H9 (cell line): ENCODE data around the gene TMEM115. TPM values are rescaled to one million over a fixed set of nuclear protein-coding genes. Genes with fewer than 3 reads are reported as not detected.

Experiments
- DNase-seq: peaks from one replicate; pipeline ENCODE4 v3.0.0-alpha.2; 2017
- H2AFZ ChIP-seq: one replicate; pipeline ENCODE4 v1.6.1; 2013; ENCODE audit warnings: mild to moderate bottlenecking, low read length, control low read depth, moderate library complexity
- H2AK5ac ChIP-seq: 2 replicates; pipeline ENCODE4 v1.6.1; 2013; ENCODE audit warnings: low read length, control low read depth, mixed read lengths; ENCODE audit not compliant: insufficient read length
- H2BK120ac ChIP-seq: one replicate; pipeline ENCODE4 v1.6.1; 2013; ENCODE audit warnings: low read depth, mild to moderate bottlenecking, low read length, control low read depth, inconsistent platforms; ENCODE audit not compliant: poor library complexity, severe bottlenecking
- H2BK12ac ChIP-seq: 2 replicates; pipeline ENCODE4 v1.6.1; 2013; ENCODE audit warnings: low read length, control low read depth, mixed read lengths, low read depth; ENCODE audit not compliant: insufficient read length
- H2BK15ac ChIP-seq: 2 replicates; pipeline ENCODE4 v1.6.1; 2013; ENCODE audit warnings: low read depth, low read length, control low read depth
- H2BK20ac ChIP-seq: one replicate; pipeline ENCODE4 v1.6.1; 2013; ENCODE audit warnings: low read depth, mild to moderate bottlenecking, low read length, control low read depth, inconsistent platforms; ENCODE audit not compliant: poor library complexity, severe bottlenecking
- H2BK5ac ChIP-seq: 2 replicates; pipeline ENCODE4 v1.6.1; 2013; ENCODE audit warnings: low read length, control low read depth, mixed read lengths; ENCODE audit not compliant: insufficient read length
- H3K14ac ChIP-seq: 2 replicates; pipeline ENCODE4 v1.6.1; 2013; ENCODE audit warnings: low read length, control low read depth; ENCODE audit not compliant: insufficient read depth
- H3K18ac ChIP-seq: 2 replicates; pipeline ENCODE4 v1.6.1; 2013; ENCODE audit warnings: low read depth, mild to moderate bottlenecking, mixed read lengths, low read length, control low read depth; ENCODE audit not compliant: insufficient read length
- H3K23ac ChIP-seq: 2 replicates; pipeline ENCODE4 v1.6.1; 2013; ENCODE audit warnings: low read length, control low read depth, mixed read lengths, low read depth; ENCODE audit not compliant: insufficient read length
- H3K23me2 ChIP-seq: 2 replicates; pipeline ENCODE4 v1.6.1; 2013; ENCODE audit warnings: low read depth, mild to moderate bottlenecking, mixed read lengths, low read length, control low read depth; ENCODE audit not compliant: insufficient read length, poor library complexity, severe bottlenecking
- H3K27ac ChIP-seq: 2 replicates; pipeline ENCODE4 v1.5.1; 2013; ENCODE audit warnings: low read length, control low read depth, mixed read lengths, low read depth; ENCODE audit not compliant: insufficient read length
- H3K27me3 ChIP-seq: 2 replicates; pipeline ENCODE4 v1.6.1; 2013; ENCODE audit warnings: low read length, control low read depth, inconsistent platforms; ENCODE audit not compliant: insufficient read depth
- H3K4ac ChIP-seq: 2 replicates; pipeline ENCODE4 v1.6.1; 2013; ENCODE audit warnings: low read depth, mild to moderate bottlenecking, control low read depth, inconsistent platforms, low read length, moderate library complexity
- H3K4me1 ChIP-seq: 2 replicates; pipeline ENCODE4 v1.6.1; 2013; ENCODE audit warnings: low read length, control low read depth, inconsistent platforms; ENCODE audit not compliant: insufficient read depth
- H3K4me2 ChIP-seq: 2 replicates; pipeline ENCODE4 v1.6.1; 2013; ENCODE audit warnings: low read length, control low read depth, mixed read lengths; ENCODE audit not compliant: insufficient read length, insufficient read depth
- H3K56ac ChIP-seq: 2 replicates; pipeline ENCODE4 v1.6.1; 2013; ENCODE audit warnings: low read depth, mild to moderate bottlenecking, mixed read lengths, low read length, control low read depth; ENCODE audit not compliant: insufficient read length
- H3K79me1 ChIP-seq: 2 replicates; pipeline ENCODE4 v1.6.1; 2013; ENCODE audit warnings: low read depth, mild to moderate bottlenecking, moderate library complexity, low read length, control low read depth, inconsistent platforms; ENCODE audit not compliant: insufficient read depth, poor library complexity, severe bottlenecking
- H3K79me2 ChIP-seq: 2 replicates; pipeline ENCODE4 v1.6.1; 2013; ENCODE audit warnings: low read length, control low read depth, inconsistent platforms; ENCODE audit not compliant: insufficient read depth
- H3K9ac ChIP-seq: 2 replicates; pipeline ENCODE4 v1.6.1; 2013; ENCODE audit warnings: low read length, control low read depth, mixed read lengths; ENCODE audit not compliant: insufficient read length; ENCODE audit errors: extremely low read depth
- H3K9me3 ChIP-seq: one replicate; pipeline ENCODE4 v1.6.1; 2013; ENCODE audit warnings: low read depth, low read length, inconsistent platforms; ENCODE audit not compliant: control insufficient read depth
- H3T11ph ChIP-seq: one replicate; pipeline ENCODE4 v1.6.1; 2013; ENCODE audit warnings: mild to moderate bottlenecking, low read length, control low read depth, inconsistent platforms
- H4K20me1 ChIP-seq: one replicate; pipeline ENCODE4 v1.6.1; 2013; ENCODE audit not compliant: control insufficient read depth, insufficient read length, insufficient read depth
- H4K5ac ChIP-seq: 2 replicates; pipeline ENCODE4 v1.6.1; 2013; ENCODE audit warnings: low read depth, mild to moderate bottlenecking, mixed read lengths, low read length, control low read depth; ENCODE audit not compliant: insufficient read length
- H4K8ac ChIP-seq: replicated peaks from 2 replicates; pipeline ENCODE4 v1.6.1; 2013; ENCODE audit warnings: low read length, control low read depth, mixed read lengths, low read depth; ENCODE audit not compliant: insufficient read length
- H4K91ac ChIP-seq: 2 replicates; pipeline ENCODE4 v1.6.1; 2013; ENCODE audit warnings: low read depth, mild to moderate bottlenecking, moderate library complexity, mixed read lengths, low read length, control low read depth; ENCODE audit not compliant: insufficient read length
- H3K27ac Mint-ChIP-seq, 3 experiments: 2 replicates in 2 of 3; 3 replicates in 1 of 3; pipeline ENCODE4 v1.8.0; 2020 to 2021; ENCODE audit warnings: mixed read lengths in 3 of 3, mild to moderate bottlenecking in 1 of 3, moderate library complexity in 1 of 3
- H3K27me3 Mint-ChIP-seq: 2 replicates; pipeline ENCODE4 v1.8.0; 2021; ENCODE audit warnings: low read depth, mild to moderate bottlenecking, moderate library complexity, mixed read lengths
- H3K36me3 Mint-ChIP-seq, 3 experiments: 2 replicates in 2 of 3; 3 replicates in 1 of 3; pipeline ENCODE4 v1.8.0; 2020 to 2021; ENCODE audit warnings: low read depth in 3 of 3, mixed read lengths in 3 of 3; ENCODE audit not compliant: insufficient read depth in 1 of 3
- H3K4me1 Mint-ChIP-seq, 2 experiments: 2 replicates each; pipeline ENCODE4 v1.8.0; 2020; ENCODE audit warnings: mixed read lengths in 2 of 2
- H3K4me3 Mint-ChIP-seq, 2 experiments: 2 replicates in 1 of 2; 3 replicates in 1 of 2; pipeline ENCODE4 v1.8.0; 2020 to 2021; ENCODE audit warnings: mild to moderate bottlenecking in 2 of 2, mixed read lengths in 2 of 2, moderate library complexity in 1 of 2
- H3K9me3 Mint-ChIP-seq, 2 experiments: 2 replicates in 1 of 2; 3 replicates in 1 of 2; pipeline ENCODE4 v1.8.0; 2020; ENCODE audit warnings: mild to moderate bottlenecking in 2 of 2, mixed read lengths in 2 of 2, moderate library complexity in 1 of 2
- WGBS: extraction: QIAGEN DNeasy Blood & Tissue Kit; methylation state at CpG from one replicate; pipeline ENCODE4 v1.1.7; 2013; ENCODE audit warnings: missing lambda C conversion rate, low lambda C conversion rate, mixed read lengths; ENCODE audit not compliant: insufficient read length; ENCODE audit errors: extremely low coverage; 5-methylcytosine and 5-hydroxymethylcytosine counted together
- total RNA-seq: library from RNA; stranded (reverse); gene quantifications from 2 replicates; pipeline ENCODE4 v1.2.1, GENCODE V29; 2021
- TF ChIP-seq, protein P1 (sequence below): fragments of 200-600 bp; sonication (generic); conservative IDR thresholded peaks from 3 replicates; pipeline ENCODE4 v1.8.0; 2021; ENCODE audit warnings: antibody characterized with exemption, mild to moderate bottlenecking

The TMEM115 gene
- total RNA-seq, 1 experiment from 2014 or later = 32.3 TPM

- H2BK15ac ChIP-seq = no peak overlapping the region
- Mint-ChIP-seq H3K36me3 (peaks cover 16 to 32% (median 30%) of the 10 kb centered on the region in 3 experiments; a peak in 6 of 7 replicates), H3K4me3 (no peak overlapping the region), H3K4me1 (peaks cover 28% of the 10 kb centered on the region in 2 experiments), H3K9me3 (no peaks in the 10 kb centered on the region), H3K27me3 (no peaks in the 10 kb centered on the region), H3K27ac (peak overlapping the region in 1 of 3 experiments; percentile 27; a peak in 1 of 7 replicates)
- no peak overlapping the region for H4K5ac ChIP-seq
- H3K27ac ChIP-seq = no peak overlapping the region
- no peak overlapping the region for H2AFZ ChIP-seq
- H3K9me3 ChIP-seq = no peaks in the 10 kb centered on the region
- peaks cover 10% of the 10 kb centered on the region for H3K23me2 ChIP-seq
- no CpG with 5 or more reads among the region's 2 CpGs for WGBS
- no peak overlapping the region for H2BK120ac ChIP-seq
- H3K4me2 ChIP-seq = no peak overlapping the region
- TF ChIP-seq, protein P1, sequence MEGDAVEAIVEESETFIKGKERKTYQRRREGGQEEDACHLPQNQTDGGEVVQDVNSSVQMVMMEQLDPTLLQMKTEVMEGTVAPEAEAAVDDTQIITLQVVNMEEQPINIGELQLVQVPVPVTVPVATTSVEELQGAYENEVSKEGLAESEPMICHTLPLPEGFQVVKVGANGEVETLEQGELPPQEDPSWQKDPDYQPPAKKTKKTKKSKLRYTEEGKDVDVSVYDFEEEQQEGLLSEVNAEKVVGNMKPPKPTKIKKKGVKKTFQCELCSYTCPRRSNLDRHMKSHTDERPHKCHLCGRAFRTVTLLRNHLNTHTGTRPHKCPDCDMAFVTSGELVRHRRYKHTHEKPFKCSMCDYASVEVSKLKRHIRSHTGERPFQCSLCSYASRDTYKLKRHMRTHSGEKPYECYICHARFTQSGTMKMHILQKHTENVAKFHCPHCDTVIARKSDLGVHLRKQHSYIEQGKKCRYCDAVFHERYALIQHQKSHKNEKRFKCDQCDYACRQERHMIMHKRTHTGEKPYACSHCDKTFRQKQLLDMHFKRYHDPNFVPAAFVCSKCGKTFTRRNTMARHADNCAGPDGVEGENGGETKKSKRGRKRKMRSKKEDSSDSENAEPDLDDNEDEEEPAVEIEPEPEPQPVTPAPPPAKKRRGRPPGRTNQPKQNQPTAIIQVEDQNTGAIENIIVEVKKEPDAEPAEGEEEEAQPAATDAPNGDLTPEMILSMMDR = peak; percentile 40; the same call in 2 of the 3 replicates
- H3T11ph ChIP-seq = no peak overlapping the region
- no peak overlapping the region for H2BK20ac ChIP-seq
- peaks cover 3% of the 10 kb centered on the region for H3K79me1 ChIP-seq
- H3K4me1 ChIP-seq = no peaks in the 10 kb centered on the region; the same call in 1 of the 2 replicates
- no peak overlapping the region for H3K14ac ChIP-seq
- DNase-seq = no peak
- H4K20me1 ChIP-seq = no peaks in the 10 kb centered on the region
- H2AK5ac ChIP-seq = no peak overlapping the region
- no peak overlapping the region for H4K91ac ChIP-seq
- no peak overlapping the region for H3K23ac ChIP-seq
- H3K56ac ChIP-seq = no peak overlapping the region
- H3K27me3 ChIP-seq = no peaks in the 10 kb centered on the region
- no peak overlapping the region for H2BK12ac ChIP-seq
- peaks cover under 1% of the 10 kb centered on the region; the same call in 1 of the 2 replicates for H3K79me2 ChIP-seq
- H3K18ac ChIP-seq = no peak overlapping the region
- H3K4ac ChIP-seq = no peak overlapping the region
- no peak overlapping the region for H2BK5ac ChIP-seq
- H3K9ac ChIP-seq = no peak overlapping the region
- H4K8ac ChIP-seq = no peak overlapping the region
These were observed 6.5 kb downstream of the TMEM115 start for GRCh38 chr3:50352781-50353180.
